Stimulated activated CD4-positive, alpha-beta T cell treated with anti-CD3 and anti-CD28 coated beads, Interleukin-1b, Interleukin-23, amount 100 ng/mL, for 1 hour (primary cell): ENCODE data around the gene COL4A5.

Source experiments
- DNase-seq, 2 donors: peaks; one replicate each; pipeline ENCODE4 v3.0.0-alpha.2; 2020; ENCODE audit warnings: low read depth in 2 of 2

Gene COL4A5

GRCh38 chrX:108641589-108642272 is 202.1 kb downstream of the COL4A5 start:
- no peak for DNase-seq

GRCh38 chrX:108642273-108642628 is 202.6 kb downstream of the COL4A5 start:
- DNase-seq: no peak

DNA sequence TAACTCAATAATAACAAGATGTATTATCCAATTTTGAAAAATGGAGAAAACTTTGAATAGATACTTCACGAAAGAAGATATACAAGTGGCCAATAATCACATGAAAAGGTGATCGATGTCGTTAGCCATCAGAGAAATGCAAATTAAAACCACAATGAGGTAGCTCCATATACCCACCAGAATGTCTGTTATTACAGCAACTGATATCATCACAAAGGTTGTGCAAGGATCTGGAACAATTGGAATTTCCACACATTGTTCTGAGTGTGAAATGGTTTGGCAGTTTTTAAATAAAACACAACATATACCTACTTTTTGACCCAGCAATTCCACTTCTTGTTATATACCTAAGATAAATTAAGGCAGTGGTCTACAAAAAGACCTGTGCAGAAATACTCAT is 225.1 kb downstream of the COL4A5 start:
- no peak for DNase-seq

DNA sequence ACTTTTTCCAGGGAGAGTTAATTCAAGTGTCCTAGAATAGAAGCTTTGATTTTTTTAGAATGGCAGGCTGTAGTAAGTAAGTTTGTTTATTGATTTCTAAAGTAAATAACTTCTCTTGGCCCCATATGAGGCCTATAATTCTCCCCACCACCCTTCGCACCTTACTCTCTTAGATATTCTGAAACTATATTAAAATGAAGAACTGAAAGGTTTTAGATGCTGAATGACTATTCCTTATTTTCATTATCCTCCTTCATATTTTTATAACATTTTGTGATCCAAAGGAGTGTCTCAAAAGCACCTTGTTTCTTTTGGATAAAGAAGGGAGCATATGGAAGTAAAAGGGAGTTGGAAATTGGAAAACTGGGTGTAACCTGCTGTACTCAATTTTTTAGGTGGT is 226.5 kb downstream of the COL4A5 start:
- no peak for DNase-seq

GRCh38 chrX:108671526-108671925 is 231.9 kb downstream of the COL4A5 start:
- no peak for DNase-seq

DNA sequence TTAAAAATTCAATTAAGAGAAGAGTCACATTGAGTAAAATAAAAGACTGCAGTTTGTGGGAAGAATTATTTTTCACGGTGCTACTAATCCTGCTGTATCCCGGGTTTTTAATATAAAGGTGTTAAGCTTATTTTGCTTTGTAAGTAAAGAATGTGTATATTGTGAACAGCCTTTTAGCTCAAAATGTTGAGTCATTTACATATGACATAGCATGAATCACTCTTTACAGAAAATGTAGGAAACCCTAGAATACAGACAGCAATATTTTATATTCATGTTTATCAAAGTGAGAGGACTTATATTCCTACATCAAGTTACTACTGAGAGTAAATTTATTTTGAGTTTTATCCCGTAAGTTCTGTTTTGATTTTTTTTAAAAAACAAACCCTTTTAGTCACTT is 257.1 kb downstream of the COL4A5 start:
- no peak for DNase-seq

DNA sequence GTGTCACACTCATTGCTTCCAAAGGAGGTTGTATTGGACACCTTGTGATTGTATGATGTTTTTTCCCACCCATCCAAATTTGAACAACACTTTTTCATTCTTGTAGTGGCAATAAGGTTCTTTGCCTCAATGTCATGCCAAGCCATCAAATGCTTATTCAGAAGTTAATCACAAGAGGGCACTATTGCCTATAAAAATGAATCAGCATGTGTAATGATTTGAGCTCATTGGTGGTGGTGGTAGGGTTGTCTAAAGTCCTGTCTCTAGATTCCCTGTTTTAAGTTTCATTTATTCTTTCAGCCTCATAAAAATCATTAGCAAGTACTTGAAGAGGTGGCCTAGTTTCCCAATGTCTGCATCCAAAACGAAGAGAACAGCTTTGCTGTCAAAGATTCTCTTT is 259.7 kb downstream of the COL4A5 start:
- no peak for DNase-seq

DNA sequence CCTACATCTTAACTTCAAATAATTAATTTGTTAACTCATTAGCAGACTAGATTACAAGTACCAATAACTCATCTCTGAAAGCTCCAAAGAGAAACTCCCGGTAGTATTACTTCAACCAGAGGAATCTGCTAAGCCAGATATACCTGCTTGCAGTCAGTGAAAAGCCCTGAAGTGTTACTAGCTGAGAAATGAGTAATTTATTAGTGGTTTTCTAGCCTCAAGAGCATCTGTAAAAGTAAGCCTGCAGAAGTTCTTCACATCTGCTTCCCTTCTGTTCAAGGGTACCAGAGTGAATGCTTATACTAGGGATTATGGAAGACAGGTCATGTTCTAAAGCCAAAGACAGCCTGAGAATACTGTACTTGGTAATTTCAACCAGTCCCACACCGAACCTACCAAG is 262.0 kb downstream of the COL4A5 start:
- DNase-seq: no peak

GRCh38 chrX:108702530-108702929 is 262.9 kb downstream of the COL4A5 start:
- no peak for DNase-seq

DNA sequence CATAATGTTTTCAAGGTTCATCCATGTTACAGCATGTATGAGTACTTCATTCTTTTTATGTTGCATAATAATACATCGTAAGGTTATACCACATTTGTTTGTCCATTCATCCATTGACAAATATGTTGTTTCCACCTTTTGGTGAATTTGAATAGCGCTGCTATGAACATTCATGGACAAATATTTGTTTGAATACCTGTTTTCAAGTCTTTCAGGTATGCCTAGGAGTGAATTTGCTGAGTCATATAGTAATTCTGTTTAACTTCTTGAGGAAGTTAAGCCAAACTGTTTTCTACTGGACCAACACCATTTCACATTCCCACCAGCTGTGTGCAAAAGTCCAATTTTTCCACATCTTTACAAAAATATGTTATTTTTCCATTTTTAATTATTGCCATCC is 265.2 kb downstream of the COL4A5 start:
- no peak for DNase-seq

DNA sequence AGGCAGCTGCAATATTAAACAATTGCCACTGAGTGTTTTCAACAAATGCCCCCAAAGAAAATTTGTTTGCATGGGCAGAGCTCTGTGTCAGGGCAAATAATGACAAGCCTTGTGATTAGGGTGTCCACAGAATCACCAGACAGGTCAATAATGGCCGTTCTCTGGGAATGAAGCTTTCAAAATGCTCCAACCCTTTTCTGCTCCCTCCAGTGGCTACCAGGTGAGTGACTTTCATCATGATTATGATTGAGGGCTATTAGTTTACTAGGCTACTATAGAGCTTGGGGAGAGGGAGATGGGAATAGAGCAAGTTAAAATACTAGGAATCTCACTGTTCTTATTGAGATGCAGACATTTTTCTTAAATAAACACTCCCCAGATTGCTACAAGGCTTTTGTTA is 273.2 kb downstream of the COL4A5 start:
- DNase-seq: no peak

GRCh38 chrX:108722561-108722960 is 282.9 kb downstream of the COL4A5 start:
- no peak for DNase-seq

DNA sequence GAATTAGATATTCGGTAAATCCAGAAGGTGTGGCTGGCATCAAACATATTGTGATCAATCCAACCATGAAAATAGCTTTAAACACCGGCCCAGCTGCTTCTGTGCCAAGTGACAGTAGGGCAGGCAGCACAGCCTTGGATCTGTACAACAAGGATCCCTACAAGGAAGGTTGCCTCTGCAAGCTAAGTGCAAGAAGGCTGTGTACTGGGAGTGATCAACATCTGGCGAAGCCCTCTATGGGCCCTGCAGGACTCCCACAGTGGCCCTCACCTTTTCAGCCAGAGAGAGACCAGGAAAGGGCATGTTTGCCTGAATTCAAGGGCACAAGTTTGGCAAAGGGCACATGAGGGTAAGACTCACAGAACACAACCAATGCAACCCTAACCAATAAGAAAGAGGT is 287.1 kb downstream of the COL4A5 start:
- DNase-seq: no peak

GRCh38 chrX:108731153-108731552 is 291.5 kb downstream of the COL4A5 start:
- DNase-seq: no peak

GRCh38 chrX:108732630-108733321 is 293.1 kb downstream of the COL4A5 start:
- DNase-seq: no peak

DNA sequence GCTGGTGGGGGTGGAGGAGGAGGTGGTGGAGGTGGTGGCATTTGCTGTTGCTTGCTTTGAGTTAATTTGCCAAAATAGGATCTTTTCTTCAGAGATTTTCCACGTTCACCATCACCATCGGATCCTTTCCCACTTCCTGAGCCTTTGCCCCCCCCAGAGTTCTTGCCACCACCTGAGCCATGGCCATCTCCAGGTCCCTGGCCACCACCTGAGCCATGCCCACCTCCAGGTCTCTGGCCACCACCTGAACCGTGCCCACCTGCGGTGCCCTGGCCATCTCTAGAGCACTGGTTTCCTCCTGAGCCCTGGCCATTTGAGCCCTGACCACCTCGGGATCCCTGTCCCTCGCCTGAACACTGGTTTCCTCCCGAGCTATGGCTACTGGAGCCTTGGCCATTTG is 294.8 kb downstream of the COL4A5 start:
- DNase-seq: no peak

DNA sequence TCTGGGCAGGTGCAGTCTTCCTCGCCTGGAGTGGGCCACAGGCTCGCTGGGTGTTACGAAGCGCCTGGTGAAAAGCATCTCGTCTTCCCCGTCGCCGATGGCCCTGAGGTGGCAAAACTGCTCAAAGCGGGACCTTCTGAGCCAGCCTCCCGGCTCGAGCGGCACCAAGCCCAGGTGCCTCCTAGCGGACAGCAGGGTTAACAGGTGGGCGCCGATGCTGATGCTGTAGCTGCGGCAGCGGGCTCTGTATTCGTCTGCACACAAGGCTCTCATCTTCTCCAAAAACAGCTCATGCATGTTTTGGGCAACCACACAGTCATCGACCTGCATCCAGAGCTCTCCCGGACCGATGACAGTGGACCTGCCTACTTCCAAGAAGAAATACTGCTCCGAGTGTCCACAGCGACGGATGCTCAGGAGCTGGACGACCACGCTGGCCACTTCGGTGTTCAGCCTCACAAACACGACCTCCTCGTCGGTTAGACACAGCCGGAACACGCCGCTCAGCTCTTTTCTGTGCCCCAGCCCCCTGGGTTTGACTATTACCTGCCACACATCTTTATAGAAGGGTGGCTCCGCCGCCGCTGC is 295.5 kb downstream of the COL4A5 start:
- no peak for DNase-seq

DNA sequence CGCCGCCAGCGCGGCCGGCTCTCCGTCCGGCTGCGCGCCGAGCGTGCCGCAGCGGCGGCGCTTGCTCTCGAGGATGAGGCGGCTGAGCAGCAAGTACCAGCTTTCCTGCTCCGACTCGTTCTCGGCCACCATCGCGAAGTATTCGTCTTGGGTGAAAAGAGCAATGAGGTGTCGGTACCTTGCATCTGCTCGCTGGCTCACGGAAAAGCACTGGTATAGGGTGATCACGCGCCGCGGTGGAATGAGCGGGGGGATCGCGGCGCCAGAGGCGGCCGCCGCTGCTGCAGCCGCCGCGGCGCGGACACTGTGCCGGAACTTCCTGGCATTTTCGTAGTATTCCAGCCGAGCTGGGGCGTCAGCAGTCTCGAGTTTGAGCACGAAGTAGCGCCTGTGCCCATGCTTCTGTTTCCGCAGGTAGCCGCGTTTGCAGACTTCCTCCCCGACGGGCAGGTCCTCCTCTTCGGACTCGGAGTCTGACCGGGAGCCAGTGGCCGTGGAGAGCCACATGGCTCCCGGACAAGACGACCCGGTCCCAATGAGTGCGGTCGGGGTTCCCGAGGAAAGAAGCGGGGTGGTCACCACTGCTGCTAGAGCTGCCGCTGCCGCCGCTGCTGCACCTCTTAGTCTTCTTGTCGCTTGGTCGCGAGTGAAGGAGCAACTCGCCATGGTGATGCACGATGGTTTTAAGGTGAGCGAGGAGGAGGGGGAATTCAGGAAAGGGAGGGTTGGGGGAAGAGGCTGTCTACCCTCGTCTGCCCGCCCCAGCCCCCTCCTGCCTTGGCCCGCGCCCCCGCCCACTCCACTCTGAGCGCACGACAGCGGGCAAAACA is 296.3 kb downstream of the COL4A5 start:
- DNase-seq: no peak

- no peak for DNase-seq
Observed at GRCh38 chrX:108736509-108737479, 297.2 kb downstream of the COL4A5 start, which contains the start of gene IRS4. IRS4 (minus strand) TSS chrX:108736563.

DNA sequence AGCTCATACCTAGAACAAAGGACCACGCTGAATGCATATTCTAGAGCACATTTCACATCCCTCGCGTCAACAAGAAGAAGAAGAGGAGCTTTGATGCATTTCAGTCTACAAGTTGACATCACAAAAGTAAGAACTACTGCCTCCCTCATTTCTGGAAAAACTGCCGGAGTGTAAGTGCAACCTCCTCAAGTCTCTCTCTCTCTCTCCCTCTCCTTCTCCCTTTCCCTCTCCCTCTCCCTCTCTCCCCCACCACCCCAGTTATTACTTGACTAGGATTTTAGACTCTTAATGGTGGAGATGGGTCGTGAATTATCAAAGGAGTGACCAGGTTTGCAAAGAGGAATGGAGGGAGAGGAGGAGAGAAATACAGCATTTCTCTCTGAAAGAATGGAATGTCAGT is 298.1 kb downstream of the COL4A5 start:
- no peak for DNase-seq

- no peak for DNase-seq
Observed at GRCh38 chrX:108740299-108740774, 300.7 kb downstream of the COL4A5 start.
